ENCODE measurements around the gene PHIP.
"Not testable (repeated sequence)": the region's sequence is repeated elsewhere in the genome, so short reads cannot be mapped to it uniquely, and the experiment has no call there.

Gene PHIP

GRCh38 chr6:78935553-78935952, 142.5 kb downstream of the PHIP start:
- H3K4me3 ChIP-seq (ENCODE audit: low read depth, low read length) = no peak overlapping the region
- TF ChIP-seq CTCF (IDR thresholded peaks at IDR 0.05; ENCODE audit: control insufficient read depth, extremely low read depth, insufficient read depth) = no peak
- DNase-seq (ENCODE audit: low read depth) = no peak

GRCh38 chr6:78925317-78925716, 152.7 kb downstream of the PHIP start:
- TF ChIP-seq CTCF (IDR thresholded peaks at IDR 0.05; ENCODE audit: control insufficient read depth, extremely low read depth, insufficient read depth) = no peak
- no peak overlapping the region for H3K4me3 ChIP-seq (ENCODE audit: low read depth, low read length)
- no peak for DNase-seq (ENCODE audit: low read depth)

GRCh38 chr6:78921168-78921567, 156.9 kb downstream of the PHIP start:
- not testable (repeated sequence) for DNase-seq (ENCODE audit: low read depth); H3K4me3 ChIP-seq (ENCODE audit: low read depth, low read length)

GRCh38 chr6:78917788-78918187, 160.3 kb downstream of the PHIP start:
- TF ChIP-seq CTCF (IDR thresholded peaks at IDR 0.05; ENCODE audit: control insufficient read depth, extremely low read depth, insufficient read depth) = no peak
- H3K4me3 ChIP-seq (ENCODE audit: low read depth, low read length) = no peak overlapping the region
- no peak for DNase-seq (ENCODE audit: low read depth)

GRCh38 chr6:78916411-78916810, 161.6 kb downstream of the PHIP start:
- no peak overlapping the region for H3K4me3 ChIP-seq (ENCODE audit: low read depth, low read length)
- DNase-seq (ENCODE audit: low read depth) = no peak
- TF ChIP-seq CTCF (IDR thresholded peaks at IDR 0.05; ENCODE audit: control insufficient read depth, extremely low read depth, insufficient read depth) = no peak

- H3K4me3 ChIP-seq (ENCODE audit: low read depth, low read length) = no peak overlapping the region
- DNase-seq (ENCODE audit: low read depth) = no peak
Observed at GRCh38 chr6:78911218-78911940, 166.7 kb downstream of the PHIP start.

GRCh38 chr6:78910591-78911171, 167.4 kb downstream of the PHIP start:
- no peak for DNase-seq (ENCODE audit: low read depth)
- no peak overlapping the region for H3K4me3 ChIP-seq (ENCODE audit: low read depth, low read length)
- no peak for TF ChIP-seq CTCF (IDR thresholded peaks at IDR 0.05; ENCODE audit: control insufficient read depth, extremely low read depth, insufficient read depth)

More at GRCh38 chr6:78911218-78911940, 166.7 kb downstream of the PHIP start:
- no peak for TF ChIP-seq CTCF (IDR thresholded peaks at IDR 0.05; ENCODE audit: control insufficient read depth, extremely low read depth, insufficient read depth)

All from LNCaP clone FGC (cell line).